B cell (primary cell): Measurements from ENCODE around the gene MXRA8. TPM values are rescaled to one million over a fixed set of nuclear protein-coding genes. Genes with fewer than 3 reads are reported as not detected.
"Not testable (repeated sequence)": the region's sequence is repeated elsewhere in the genome, so short reads cannot be mapped to it uniquely, and the experiment has no call there.

Source experiments
- ATAC-seq: fragments of 200-7000 bp; cut with Tn5 transposase; one replicate; pipeline ENCODE4 v1.10.0; 2021; ENCODE audit warnings: low read depth, mild to moderate bottlenecking, moderate number of reproducible peaks, moderate library complexity
- CTCF ChIA-PET: fragments of 350-600 bp; sonication (Branson Sonifier 250); formaldehyde crosslinking; loops from one replicate; lab custom pipeline; 2021; ENCODE audit warnings: antibody characterized with exemption, inconsistent platforms; lab: Charles Lee
- POLR2A ChIA-PET: fragments of 350-600 bp; sonication (Branson Sonifier 250); formaldehyde crosslinking; loops from one replicate; lab custom pipeline; 2021; ENCODE audit warnings: antibody characterized with exemption; lab: Charles Lee
- DNase-seq: peaks from one replicate; pipeline ENCODE4 v3.0.0; 2013
- H2AFZ ChIP-seq: 2 replicates; pipeline ENCODE4 v1.6.1; 2012; ENCODE audit warnings: mild to moderate bottlenecking, low read depth, low read length; ENCODE audit not compliant: insufficient read depth, poor library complexity, severe bottlenecking
- H3K27ac ChIP-seq, 2 donors: 1 replicate in 1 of 2; 2 replicates in 1 of 2; pipeline ENCODE4 v1.5.1; 2012 to 2013; ENCODE audit warnings: low read length in 2 of 2, mild to moderate bottlenecking in 2 of 2, moderate library complexity in 1 of 2
- H3K27me3 ChIP-seq, 4 experiments: fragments of 200-600 bp in 1 of 4; sonication (generic) in 1 of 4; replicated peaks in 1 of 4; 1 replicate in 2 of 4; 2 replicates in 2 of 4; pipeline versions ENCODE4 v1.6.1 to v1.7.0; 2013 to 2016; ENCODE audit warnings: low read length in 3 of 4, mild to moderate bottlenecking in 2 of 4, mixed read lengths in 1 of 4, moderate library complexity in 1 of 4; ENCODE audit not compliant: insufficient read depth in 4 of 4, control insufficient read depth in 3 of 4; ENCODE audit errors: control extremely low read depth in 1 of 4
- H3K36me3 ChIP-seq, 2 experiments: replicated peaks in 1 of 2; 1 replicate in 1 of 2; 2 replicates in 1 of 2; pipeline versions ENCODE4 v1.6.1 to v1.7.1; 2013; ENCODE audit warnings: low read length in 1 of 2; ENCODE audit not compliant: insufficient read depth in 2 of 2, control insufficient read depth in 1 of 2; ENCODE audit errors: control extremely low read depth in 1 of 2, extremely low read depth in 1 of 2
- H3K4me1 ChIP-seq, 2 donors: fragments of 200-600 bp in 1 of 2; sonication (generic) in 1 of 2; 1 replicate in 1 of 2; 2 replicates in 1 of 2; pipeline versions ENCODE4 v1.5.1 to v1.6.1; 2013 to 2017; ENCODE audit warnings: low read length in 2 of 2; ENCODE audit not compliant: control insufficient read depth in 2 of 2, insufficient read depth in 2 of 2
- H3K4me2 ChIP-seq: replicated peaks from 2 replicates; pipeline ENCODE3; 2012; ENCODE audit warnings: mild to moderate bottlenecking, low read depth, low read length; ENCODE audit not compliant: poor library complexity, severe bottlenecking
- H3K4me3 ChIP-seq, 5 experiments: fragments of 200-600 bp in 1 of 5; sonication (generic) in 1 of 5; 1 replicate in 3 of 5; 2 replicates in 2 of 5; pipeline versions ENCODE4 v1.5.1 to v1.7.0; 2011 to 2016; ENCODE audit warnings: low read length in 4 of 5, mild to moderate bottlenecking in 4 of 5, low read depth in 2 of 5, control low read depth in 1 of 5, moderate library complexity in 1 of 5; ENCODE audit not compliant: insufficient read depth in 1 of 5; ENCODE audit errors: control extremely low read depth in 1 of 5, extremely low read depth in 1 of 5
- H3K79me2 ChIP-seq: fragments of 200-600 bp; sonication (generic); one replicate; pipeline ENCODE4 v1.6.0; 2016; ENCODE audit warnings: low read length; ENCODE audit not compliant: control insufficient read depth, insufficient read depth
- H3K9ac ChIP-seq: fragments of 200-600 bp; sonication (generic); 2 replicates; pipeline ENCODE4 v1.6.1; 2017; ENCODE audit warnings: mild to moderate bottlenecking, low read length, moderate library complexity
- H3K9me3 ChIP-seq, 3 donors: one replicate each; pipeline versions ENCODE4 v1.6.1 to v1.7.1; 2013; ENCODE audit warnings: low read length in 2 of 3; ENCODE audit not compliant: control insufficient read depth in 2 of 3, insufficient read depth in 1 of 3; ENCODE audit errors: control extremely low read depth in 1 of 3
- H4K20me1 ChIP-seq: 2 replicates; pipeline ENCODE4 v1.6.0; 2012; ENCODE audit warnings: mild to moderate bottlenecking, low read length; ENCODE audit not compliant: insufficient read depth, control insufficient read depth, poor library complexity, severe bottlenecking
- H3K27ac Mint-ChIP-seq: one replicate; pipeline ENCODE4 v1.8.0; 2021; ENCODE audit warnings: mixed read lengths
- H3K27me3 Mint-ChIP-seq: one replicate; pipeline ENCODE4 v1.8.0; 2021; ENCODE audit warnings: mixed read lengths
- H3K4me1 Mint-ChIP-seq: one replicate; pipeline ENCODE4 v1.8.0; 2021; ENCODE audit warnings: mixed read lengths
- H3K4me3 Mint-ChIP-seq: one replicate; pipeline ENCODE4 v1.8.0; 2021; ENCODE audit warnings: mixed read lengths
- H3K9me3 Mint-ChIP-seq: one replicate; pipeline ENCODE4 v1.8.0; 2022; ENCODE audit warnings: mixed read lengths; ENCODE audit not compliant: insufficient read depth
- CTCF ChIP-seq: fragments of 200-600 bp; IDR thresholded peaks from one replicate; pipeline ENCODE4 v1.8.0; 2022; ENCODE audit warnings: antibody characterized with exemption, mild to moderate bottlenecking
- EZH2 ChIP-seq: IDR thresholded peaks from 2 replicates; pipeline ENCODE4 v1.6.1; 2012; ENCODE audit warnings: borderline replicate concordance, low read depth, mild to moderate bottlenecking, moderate library complexity, low read length; ENCODE audit not compliant: insufficient read depth, poor library complexity, severe bottlenecking
- WGBS: methylation state at CpG from one replicate; pipeline ENCODE4 v1.1.5; 2013; ENCODE audit warnings: missing lambda C conversion rate; ENCODE audit not compliant: insufficient coverage; 5-methylcytosine and 5-hydroxymethylcytosine counted together
- intact Hi-C: fragments of 100-400 bp; cut with micrococcal nuclease; formaldehyde crosslinking; loops from one replicate; pipeline ENCODE4 v1.10.0; 2022
- polyA plus RNA-seq: library from polyadenylated mRNA; depleted of rRNA; stranded (reverse); fragments of >200 nt; gene quantifications from 2 replicates; pipeline ENCODE4 v1.2.3, GENCODE V29; 2012
- total RNA-seq, 2 donors: library from RNA; stranded (reverse); fragments of 120-200 nt in 1 of 2; gene quantifications; 1 replicate in 1 of 2; 2 replicates in 1 of 2; pipeline versions ENCODE4 v1.2.3 to v1.2.4, GENCODE V29; 2013 to 2022

The MXRA8 gene
- total and polyA plus RNA-seq, 2 donors (not counting 1 experiment from before 2014, with no cell fraction given), result 0.10 TPM; not detected in 1

GRCh38 chr1:1317420-1317819 is 40.9 kb downstream of the MXRA8 start:
- Histone ChIP-seq H3K27ac (no peak overlapping the region), H3K36me3 (peaks cover 0 to 46% of the 10 kb centered on the region in 2 experiments), H3K4me3 (no peak overlapping the region), H2AFZ (no peak overlapping the region), H4K20me1 (peaks cover 37% of the 10 kb centered on the region), H3K9ac (no peak overlapping the region), H3K27me3 (no peaks in the 10 kb centered on the region), H3K79me2 (peaks cover 36% of the 10 kb centered on the region), H3K4me2 (no peak overlapping the region), H3K4me1 (peaks cover 0 to 8% of the 10 kb centered on the region in 2 donors), H3K9me3 (no peaks in the 10 kb centered on the region)
- 91% methylated on average over 6 of the region's 6 CpGs for WGBS
- no peak for ATAC-seq
- POLR2A ChIA-PET, result interaction anchor here (0.6 kb wide), 1 partner anchor 337 kb away, joined by 3 read pairs; no protein-coding TSS in a partner anchor
- no peak for DNase-seq
- Mint-ChIP-seq H3K4me1 (peaks cover 10% of the 10 kb centered on the region), H3K27me3 (no peaks in the 10 kb centered on the region), H3K9me3 (no peaks in the 10 kb centered on the region), H3K27ac (no peak overlapping the region), H3K4me3 (no peak overlapping the region)
- TF ChIP-seq EZH2 (no peak), CTCF (no peak)
- intact Hi-C loops, result no loop called here
- CTCF ChIA-PET, result no interaction called here

DNA sequence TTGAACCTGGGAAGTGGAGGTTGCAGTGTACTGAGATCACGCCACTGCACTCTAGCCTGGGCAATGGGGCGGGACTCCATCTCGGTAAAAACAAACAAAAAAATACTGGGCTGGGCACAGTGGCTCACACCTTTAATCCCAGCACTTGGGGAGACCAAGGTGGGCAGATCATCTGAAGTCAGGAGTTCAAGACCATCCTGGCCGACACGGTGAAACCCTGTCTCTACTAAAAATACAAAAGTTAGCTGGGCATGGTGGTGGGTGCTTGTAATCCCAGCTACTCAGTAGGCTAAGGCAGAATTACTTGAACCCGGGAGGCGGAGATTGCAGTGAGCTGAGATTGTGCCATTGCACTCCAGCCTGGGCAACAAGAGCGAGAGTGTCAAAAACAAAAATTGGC is 42.2 kb downstream of the MXRA8 start:
- DNase-seq, H3K27me3 ChIP-seq, H3K4me3 Mint-ChIP-seq, H3K9me3 Mint-ChIP-seq, H3K9ac ChIP-seq, H2AFZ ChIP-seq, intact Hi-C loops, H3K9me3 ChIP-seq, POLR2A ChIA-PET, H3K27ac Mint-ChIP-seq, ATAC-seq, H3K4me1 ChIP-seq, H3K27me3 Mint-ChIP-seq, H3K4me3 ChIP-seq, H3K4me2 ChIP-seq, H3K27ac ChIP-seq, H3K4me1 Mint-ChIP-seq, CTCF ChIA-PET: not testable (repeated sequence)
- Histone ChIP-seq H4K20me1 (peaks cover 26% of the 10 kb centered on the region), H3K79me2 (peaks cover 27% of the 10 kb centered on the region), H3K36me3 (peaks cover 0 to 53% of the 10 kb centered on the region in 2 experiments)
- WGBS, result 95% methylated on average over 5 of the region's 8 CpGs
